HepG2 (cell line): ENCODE measurements around the gene IFNA21. TPM values are rescaled to one million over a fixed set of nuclear protein-coding genes. Genes with fewer than 3 reads are reported as not detected.

ENCODE experiments used
- ATAC-seq: fragments of 200-7000 bp; cut with Tn5 transposase; 3 replicates; pipeline ENCODE4 v1.9.1; 2020; ENCODE audit warnings: mild to moderate bottlenecking, moderate library complexity
- BruUV-seq: library from RNA; stranded (reverse); fragments of 400-500 nt; replicated peaks from 2 replicates; lab custom pipeline; 2021; lab: Mats Ljungman, UMichigan
- CTCF ChIA-PET: fragments of 300-600 bp; formaldehyde crosslinking; extraction: SDS; loops from one replicate; lab custom pipeline; 2021; ENCODE audit warnings: low total read pairs, inconsistent platforms, low intra/inter-chr PET ratio; lab: Yijun Ruan, JAX
- POLR2A ChIA-PET: fragments of 350-600 bp; sonication (Branson Sonifier 250); formaldehyde crosslinking; loops from one replicate; lab custom pipeline; 2020; ENCODE audit warnings: antibody characterized with exemption, inconsistent platforms; lab: Yijun Ruan, JAX
- DNase-seq: peaks from one replicate; pipeline ENCODE4 v3.0.0-alpha.2; 2015; ENCODE audit warnings: low spot score
- FAIRE-seq: peaks from 3 replicates; lab custom pipeline; 2011; peaks lifted over from hg19 to GRCh38; lab: Jason Lieb, UNC
- H2AFZ ChIP-seq: one replicate; pipeline ENCODE4 v1.6.1; 2011; ENCODE audit warnings: low read length, inconsistent platforms
- H3K27ac ChIP-seq: fragments of 300-600 bp; 3 replicates; pipeline ENCODE4 v1.8.0; 2011; ENCODE audit warnings: mixed run types, mild to moderate bottlenecking, mixed read lengths, low read length, inconsistent platforms; ENCODE audit not compliant: insufficient read depth; ENCODE audit errors: extremely low read length
- H3K27me3 ChIP-seq, 2 experiments: fragments of 200-600 bp in 1 of 2; 2 replicates in 1 of 2; 3 replicates in 1 of 2; pipeline versions ENCODE4 v1.6.0 to v1.8.0; 2011; ENCODE audit warnings: low read length in 2 of 2, mild to moderate bottlenecking in 2 of 2, moderate library complexity in 2 of 2, inconsistent platforms in 1 of 2; ENCODE audit not compliant: insufficient read depth in 2 of 2, control insufficient read depth in 1 of 2
- H3K36me3 ChIP-seq, 2 experiments: fragments of 200-600 bp in 1 of 2; replicated peaks in 1 of 2; 2 replicates in 1 of 2; 3 replicates in 1 of 2; pipeline versions ENCODE4 v1.5.1 to v1.8.0; 2011; ENCODE audit warnings: low read length in 2 of 2, inconsistent platforms in 1 of 2; ENCODE audit not compliant: insufficient read depth in 2 of 2, control insufficient read depth in 1 of 2
- H3K4me1 ChIP-seq: 2 replicates; pipeline ENCODE4 v1.5.1; 2012; ENCODE audit warnings: low read length, inconsistent platforms; ENCODE audit not compliant: insufficient read depth
- H3K4me2 ChIP-seq: 2 replicates; pipeline ENCODE4 v1.6.0; 2011; ENCODE audit warnings: low read depth, low read length, inconsistent platforms
- H3K4me3 ChIP-seq, 3 experiments: fragments of 200-600 bp in 1 of 3; sonication (generic), shearing (Covaris generic) in 1 of 3; replicated peaks in 1 of 3; 2 replicates each; pipeline ENCODE4 v1.5.1; 2011 to 2016; ENCODE audit warnings: low read length in 3 of 3, inconsistent platforms in 2 of 3, low read depth in 2 of 3, mild to moderate bottlenecking in 2 of 3, control low read depth in 1 of 3, mixed read lengths in 1 of 3; ENCODE audit not compliant: insufficient read depth in 1 of 3
- H3K79me2 ChIP-seq: one replicate; pipeline ENCODE4 v1.6.1; 2011; ENCODE audit warnings: low read length, inconsistent platforms; ENCODE audit not compliant: insufficient read depth
- H3K9ac ChIP-seq: 2 replicates; pipeline ENCODE4 v1.6.0; 2011; ENCODE audit warnings: mild to moderate bottlenecking, low read depth, low read length, inconsistent platforms; ENCODE audit not compliant: insufficient read depth
- H3K9me3 ChIP-seq: 2 replicates; pipeline ENCODE4 v1.5.1; 2012; ENCODE audit warnings: mild to moderate bottlenecking, low read length
- H4K20me1 ChIP-seq: 2 replicates; pipeline ENCODE4 v1.6.0; 2011; ENCODE audit warnings: inconsistent platforms, mild to moderate bottlenecking, low read length, moderate library complexity; ENCODE audit not compliant: insufficient read depth
- ADNP ChIP-seq: sonication (generic); formaldehyde crosslinking; IDR thresholded peaks from 2 replicates; pipeline ENCODE4 v1.4.0; 2020; ENCODE audit warnings: missing genetic modification reagents
- CBX2 ChIP-seq, 2 experiments: fragments of 200-600 bp in 1 of 2; sonication (generic); formaldehyde crosslinking in 1 of 2; IDR thresholded peaks; 2 replicates each; pipeline versions ENCODE4 v1.7.0 to v1.8.1; 2018 to 2022; ENCODE audit warnings: low read depth in 2 of 2, low read length in 1 of 2, mild to moderate bottlenecking in 1 of 2, missing genetic modification reagents in 1 of 2
- HMGXB3 ChIP-seq: sonication (generic); formaldehyde crosslinking; IDR thresholded peaks from 2 replicates; pipeline ENCODE4 v1.4.0; 2020; ENCODE audit warnings: missing genetic modification reagents, borderline replicate concordance
- REXO4 ChIP-seq: sonication (generic); formaldehyde crosslinking; IDR thresholded peaks from 2 replicates; pipeline ENCODE4 v1.8.0; 2022; ENCODE audit warnings: missing genetic modification reagents, mild to moderate bottlenecking, borderline replicate concordance
- ZBTB42 ChIP-seq: sonication (generic); formaldehyde crosslinking; IDR thresholded peaks from 2 replicates; pipeline ENCODE4 v1.5.0; 2020; ENCODE audit warnings: mild to moderate bottlenecking, missing genetic modification reagents
- ZFP41 ChIP-seq: sonication (generic); formaldehyde crosslinking; IDR thresholded peaks from 2 replicates; pipeline ENCODE4 v1.4.0; 2020; ENCODE audit warnings: mild to moderate bottlenecking, missing genetic modification reagents, borderline replicate concordance
- ZNF12 ChIP-seq: sonication (generic); formaldehyde crosslinking; IDR thresholded peaks from 2 replicates; pipeline ENCODE4 v1.5.0; 2020; ENCODE audit warnings: missing genetic modification reagents
- ZNF329 ChIP-seq: sonication (generic); formaldehyde crosslinking; IDR thresholded peaks from 2 replicates; pipeline ENCODE4 v1.9.0; 2021; ENCODE audit warnings: low read depth, mild to moderate bottlenecking, missing genetic modification reagents
- ZNF337 ChIP-seq: sonication (generic); formaldehyde crosslinking; IDR thresholded peaks from 2 replicates; pipeline ENCODE4 v1.5.1; 2020; ENCODE audit warnings: missing genetic modification reagents, low read depth, mild to moderate bottlenecking, borderline replicate concordance
- ZNF383 ChIP-seq: sonication (generic); formaldehyde crosslinking; IDR thresholded peaks from 2 replicates; pipeline ENCODE4 v1.4.0; 2020; ENCODE audit warnings: missing genetic modification reagents, mild to moderate bottlenecking, borderline replicate concordance
- ZNF431 ChIP-seq: sonication (generic); formaldehyde crosslinking; IDR thresholded peaks from 2 replicates; pipeline ENCODE4 v1.9.0; 2022; ENCODE audit warnings: missing genetic modification reagents, low read depth, mild to moderate bottlenecking, borderline replicate concordance
- ZNF496 ChIP-seq: sonication (generic); formaldehyde crosslinking; IDR thresholded peaks from 2 replicates; pipeline ENCODE4 v1.8.1; 2023; ENCODE audit warnings: mild to moderate bottlenecking, moderate library complexity, missing genetic modification reagents; ENCODE audit not compliant: insufficient replicate concordance
- ZNF549 ChIP-seq: sonication (generic); formaldehyde crosslinking; IDR thresholded peaks from 2 replicates; pipeline ENCODE4 v1.5.0; 2020; ENCODE audit warnings: missing genetic modification reagents
- ZNF644 ChIP-seq: IDR thresholded peaks from 2 replicates; pipeline ENCODE4 v1.6.1; 2016; ENCODE audit warnings: low read depth
- ZNF678 ChIP-seq: sonication (generic); formaldehyde crosslinking; IDR thresholded peaks from 2 replicates; pipeline ENCODE4 v1.4.0; 2020; ENCODE audit warnings: mild to moderate bottlenecking, missing genetic modification reagents
- ZNF761 ChIP-seq: sonication (generic); formaldehyde crosslinking; conservative IDR thresholded peaks from 2 replicates; pipeline ENCODE4 v1.4.0; 2020; ENCODE audit warnings: mild to moderate bottlenecking, missing genetic modification reagents
- WGBS: methylation state at CpG from one replicate; pipeline ENCODE4 v1.1.6; 2017; ENCODE audit warnings: low lambda C conversion rate; 5-methylcytosine and 5-hydroxymethylcytosine counted together
- in situ Hi-C: cut with HindIII; loops from 2 replicates; pipeline ENCODE4 v1.10.0; 2017; ENCODE audit warnings: low pct_unique_long_range_greater_than_20kb; ENCODE audit not compliant: extremely low pct_ligation_motif_present
- intact Hi-C: fragments of 100-400 bp; cut with micrococcal nuclease; formaldehyde crosslinking; loops from one replicate; pipeline ENCODE4 v1.10.0; 2022; ENCODE audit not compliant: unreplicated experiment
- polyA plus RNA-seq, 8 experiments: library from polyadenylated mRNA; depleted of rRNA in 3 of 8; stranded (reverse) in 7 of 8; unstranded in 1 of 8; fragments of >200 nt; fragmentation: Illumina TruSeq in 4 of 8; extraction: Trizol in 4 of 8; gene quantifications; 2 replicates each; pipeline versions ENCODE4 v1.2.1 to v1.2.3, GENCODE V29; 2011 to 2016; ENCODE audit warnings: low read depth in 4 of 8, missing spikeins in 1 of 8, mixed read lengths in 1 of 8; ENCODE audit not compliant: insufficient read depth in 1 of 8
- total RNA-seq, 5 experiments: library from RNA; depleted of rRNA; stranded (reverse); fragments of >200 nt; fragmentation: Illumina TruSeq; extraction: Trizol; gene quantifications; 2 replicates each; pipeline ENCODE4 v1.2.3, GENCODE V29; 2016; ENCODE audit warnings: low read depth in 1 of 5
- TF ChIP-seq, protein P1 (sequence below): IDR thresholded peaks from 2 replicates; pipeline ENCODE4 v1.6.1; 2018; ENCODE audit warnings: missing genetic modification reagents, mild to moderate bottlenecking, missing compliant biosample characterization

Gene IFNA21
- total and polyA plus RNA-seq, 2 of the 13 experiments (the other 11 are each of a cell fraction or from before 2014, with no cell fraction given) = not detected

- no peaks in the 10 kb centered on the region for H3K27me3 ChIP-seq
- no TSS peak for BruUV-seq
These were observed 5.7 kb upstream of the IFNA21 start for GRCh38 chr9:21172156-21172555.

GRCh38 chr9:21171351-21171750, 4.9 kb upstream of the IFNA21 start:
- Histone ChIP-seq H3K4me1 (no peaks in the 10 kb centered on the region), H3K4me2 (no peak overlapping the region), H3K4me3 (no peak overlapping the region), H3K9ac (no peak overlapping the region), H3K27me3 (no peaks in the 10 kb centered on the region), H3K79me2 (no peaks in the 10 kb centered on the region), H4K20me1 (no peaks in the 10 kb centered on the region), H3K9me3 (no peaks in the 10 kb centered on the region), H2AFZ (no peak overlapping the region), H3K27ac (no peak overlapping the region), H3K36me3 (no peaks in the 10 kb centered on the region)
- POLR2A ChIA-PET = no interaction called here
- ATAC-seq = no peak
- in situ Hi-C loops (no loop called here), intact Hi-C loops (no loop called here)
- CTCF ChIA-PET = no interaction called here
- no TSS peak for BruUV-seq
- WGBS = 4% methylated on average over 1 of the region's 1 CpG
- no peak for FAIRE-seq
- DNase-seq = no peak
- no peak for TF ChIP-seq HMGXB3 (CRISPR knock-in tag)
- no peak for TF ChIP-seq ZNF678
- no peak for TF ChIP-seq ZNF431 (CRISPR knock-in tag)
- no peak for TF ChIP-seq ZNF761
- no peak for TF ChIP-seq ZNF644 (CRISPR knock-in tag)
- TF ChIP-seq, protein P1, sequence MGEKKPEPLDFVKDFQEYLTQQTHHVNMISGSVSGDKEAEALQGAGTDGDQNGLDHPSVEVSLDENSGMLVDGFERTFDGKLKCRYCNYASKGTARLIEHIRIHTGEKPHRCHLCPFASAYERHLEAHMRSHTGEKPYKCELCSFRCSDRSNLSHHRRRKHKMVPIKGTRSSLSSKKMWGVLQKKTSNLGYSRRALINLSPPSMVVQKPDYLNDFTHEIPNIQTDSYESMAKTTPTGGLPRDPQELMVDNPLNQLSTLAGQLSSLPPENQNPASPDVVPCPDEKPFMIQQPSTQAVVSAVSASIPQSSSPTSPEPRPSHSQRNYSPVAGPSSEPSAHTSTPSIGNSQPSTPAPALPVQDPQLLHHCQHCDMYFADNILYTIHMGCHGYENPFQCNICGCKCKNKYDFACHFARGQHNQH (CRISPR knock-in tag) = no peak
- TF ChIP-seq REXO4 (CRISPR knock-in tag) = no peak
- TF ChIP-seq ZNF329 (CRISPR knock-in tag) = no peak
- TF ChIP-seq ZNF12 (CRISPR knock-in tag) = no peak
- TF ChIP-seq ZNF496 (CRISPR knock-in tag) = no peak
- no peak for TF ChIP-seq ZFP41
- TF ChIP-seq ZNF337 = no peak

More at GRCh38 chr9:21172156-21172555, 5.7 kb upstream of the IFNA21 start:
- in situ Hi-C loops = no loop called here
- TF ChIP-seq ZNF383 (CRISPR knock-in tag) (no peak), ZBTB42 (CRISPR knock-in tag) (no peak), ADNP (CRISPR knock-in tag) (no peak), ZNF549 (CRISPR knock-in tag) (no peak), CBX2 (IDR thresholded peaks at IDR 0.05; ENCODE audit: low read depth, low read length) (no peak), CBX2 (CRISPR knock-in tag; IDR thresholded peaks at IDR 0.05; ENCODE audit: low read depth) (no peak)
- 42% methylated on average over 3 of the region's 3 CpGs for WGBS
- intact Hi-C loops = no loop called here
- Histone ChIP-seq H3K4me2 (no peak overlapping the region), H3K9ac (no peak overlapping the region), H3K79me2 (no peaks in the 10 kb centered on the region), H3K27ac (no peak overlapping the region), H2AFZ (no peak overlapping the region), H3K9me3 (no peaks in the 10 kb centered on the region), H3K36me3 (no peaks in the 10 kb centered on the region), H3K4me1 (no peaks in the 10 kb centered on the region), H3K4me3 (no peak overlapping the region), H4K20me1 (no peaks in the 10 kb centered on the region)
- no peak for ATAC-seq
- no peak for FAIRE-seq
- no peak for DNase-seq
- ChIA-PET CTCF (no interaction called here), POLR2A (no interaction called here)
